Central memory CD4-positive, alpha-beta T cell (primary cell): ENCODE measurements around the gene UQCR11.

Source experiments
- DNase-seq: peaks from one replicate; pipeline ENCODE4 v3.0.0; 2022

UQCR11 gene

GRCh38 chr19:1566392-1567115 is 38.7 kb downstream of the UQCR11 start:
- DNase-seq: no peak

GRCh38 chr19:1563251-1563650 is 42.0 kb downstream of the UQCR11 start:
- DNase-seq: no peak

GRCh38 chr19:1561236-1561842 is 43.9 kb downstream of the UQCR11 start:
- no peak for DNase-seq

- DNase-seq: no peak
Observed at GRCh38 chr19:1560286-1560882, 44.9 kb downstream of the UQCR11 start.

GRCh38 chr19:1558552-1558951 is 46.7 kb downstream of the UQCR11 start:
- DNase-seq: no peak

GRCh38 chr19:1556390-1557070 is 48.7 kb downstream of the UQCR11 start:
- DNase-seq: no peak

- no peak for DNase-seq
Observed at GRCh38 chr19:1555487-1556389, 49.5 kb downstream of the UQCR11 start.

- no peak for DNase-seq
Observed at GRCh38 chr19:1554968-1555367, 50.3 kb downstream of the UQCR11 start.

- DNase-seq: no peak
Observed at GRCh38 chr19:1553415-1553814, 51.8 kb downstream of the UQCR11 start.

- no peak for DNase-seq
Observed at GRCh38 chr19:1551068-1552040, 53.9 kb downstream of the UQCR11 start.

- no peak for DNase-seq
Observed at GRCh38 chr19:1549332-1549945, 55.8 kb downstream of the UQCR11 start.
